ENCODE results near the gene ZNF358.
"Not testable (repeated sequence)": the region's sequence is repeated elsewhere in the genome, so short reads cannot be mapped to it uniquely, and the experiment has no call there.

ZNF358 gene

DNA sequence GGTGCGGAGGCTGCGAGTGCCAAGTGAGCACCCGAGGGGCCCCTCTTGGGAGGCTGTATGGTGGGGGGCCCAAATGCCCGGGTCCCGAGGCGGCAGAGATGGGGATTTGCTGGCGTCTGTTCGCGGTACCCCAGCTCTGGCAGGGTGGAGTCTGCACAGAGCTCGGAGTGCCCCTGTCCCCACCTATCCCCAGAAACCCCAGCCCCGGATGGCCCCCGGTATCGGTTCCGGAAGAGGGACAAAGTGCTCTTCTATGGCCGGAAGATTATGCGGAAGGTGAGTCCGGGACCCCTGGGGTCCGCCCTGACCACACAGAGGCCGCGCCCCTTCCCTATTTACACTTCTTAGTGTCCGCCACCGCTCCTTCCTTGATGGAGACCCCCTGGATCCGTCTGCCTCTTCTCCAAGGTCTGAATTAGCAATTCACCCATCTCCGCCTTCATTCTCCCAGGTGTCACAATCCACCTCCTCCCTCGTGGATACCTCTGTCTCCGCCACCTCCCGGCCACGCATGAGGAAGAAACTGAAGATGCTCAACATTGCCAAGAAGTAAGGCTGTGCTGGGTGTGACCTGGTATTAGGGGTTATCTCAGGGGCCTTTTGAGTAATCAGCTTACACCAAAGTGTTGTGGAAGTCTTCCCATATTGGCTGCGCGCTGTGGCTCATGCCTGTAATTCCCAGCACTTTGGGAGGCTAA lies 20.2 kb downstream of the ZNF358 start:
- no peak for DNase-seq (ENCODE audit: low read depth in 2 of 2)

DNA sequence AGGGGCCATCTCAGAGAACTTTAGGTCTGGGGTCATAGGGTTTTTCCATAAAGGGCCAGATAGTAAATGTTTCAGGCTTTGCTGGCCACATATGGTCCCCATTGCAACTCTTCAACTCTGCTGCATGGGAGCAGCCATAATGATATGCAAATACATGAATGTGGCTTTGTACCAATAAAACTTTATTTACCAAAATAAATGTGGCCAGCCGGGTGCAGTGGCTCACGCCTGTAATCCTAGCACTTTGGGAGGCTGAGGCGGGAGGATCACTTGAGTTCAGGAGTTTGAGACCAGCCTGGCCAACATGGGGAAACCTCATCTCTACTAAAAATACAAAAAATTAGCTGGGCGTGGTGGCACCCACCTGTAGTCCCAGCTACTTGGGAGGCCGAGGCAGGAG lies 23.1 kb downstream of the ZNF358 start:
- DNase-seq (ENCODE audit: low read depth in 2 of 2), result not testable (repeated sequence)

DNA sequence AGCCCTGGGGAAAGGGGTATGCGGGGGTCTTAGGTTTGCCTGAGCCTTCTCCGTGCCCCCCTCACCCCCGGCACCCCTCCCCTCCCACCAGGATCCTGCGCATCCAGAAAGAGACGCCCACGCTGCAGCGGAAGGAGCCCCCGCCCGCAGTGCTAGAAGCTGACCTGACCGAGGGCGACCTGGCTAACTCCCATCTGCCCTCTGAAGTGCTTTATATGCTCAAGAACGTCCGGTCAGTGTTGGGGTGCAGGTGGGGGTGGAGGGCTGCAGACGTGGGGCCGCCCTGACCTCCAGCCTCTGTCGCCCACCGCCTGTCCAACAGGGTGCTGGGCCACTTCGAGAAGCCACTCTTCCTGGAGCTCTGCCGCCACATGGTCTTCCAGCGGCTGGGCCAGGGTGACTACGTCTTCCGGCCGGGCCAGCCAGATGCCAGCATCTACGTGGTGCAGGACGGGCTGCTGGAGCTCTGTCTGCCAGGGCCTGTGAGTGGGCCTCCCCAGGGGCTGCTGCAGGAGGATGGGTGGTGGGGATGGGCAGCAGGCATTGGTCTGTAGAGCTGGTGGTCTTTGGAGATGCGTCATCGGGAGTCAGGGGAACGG lies 24.0 kb downstream of the ZNF358 start:
- DNase-seq (ENCODE audit: low read depth in 2 of 2), result no peak

DNA sequence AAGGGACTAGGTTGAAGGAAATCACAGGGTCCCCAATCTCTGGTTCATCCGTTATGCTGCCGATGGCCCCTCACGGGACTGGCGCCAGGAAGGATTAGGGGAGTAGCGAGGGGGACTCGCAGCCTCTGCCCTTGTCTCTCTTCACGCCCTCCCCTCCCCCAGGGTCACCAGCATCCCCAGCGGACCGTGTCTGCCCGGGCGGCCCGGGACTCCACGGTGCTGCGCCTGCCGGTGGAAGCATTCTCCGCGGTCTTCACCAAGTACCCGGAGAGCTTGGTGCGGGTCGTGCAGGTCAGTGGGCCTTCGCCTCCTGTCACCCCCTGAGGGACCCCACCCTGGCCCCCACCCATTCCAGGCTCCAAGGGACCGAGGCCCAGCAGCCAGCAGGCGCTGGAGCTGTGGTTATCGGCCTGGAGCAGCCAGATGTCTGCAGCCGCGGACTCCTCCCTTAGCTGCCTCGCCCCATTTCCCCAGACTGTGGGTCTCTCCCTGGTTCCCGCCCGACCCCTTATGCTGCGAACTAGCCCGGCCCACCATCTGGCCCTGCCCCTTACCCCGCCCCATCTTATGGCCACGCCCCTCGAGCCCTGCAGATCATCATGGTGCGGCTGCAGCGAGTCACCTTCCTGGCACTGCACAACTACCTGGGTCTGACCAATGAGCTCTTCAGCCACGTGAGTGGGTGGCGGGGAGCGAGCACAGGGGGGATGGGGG lies 25.0 kb downstream of the ZNF358 start:
- DNase-seq (ENCODE audit: low read depth in 2 of 2), result no peak

DNA sequence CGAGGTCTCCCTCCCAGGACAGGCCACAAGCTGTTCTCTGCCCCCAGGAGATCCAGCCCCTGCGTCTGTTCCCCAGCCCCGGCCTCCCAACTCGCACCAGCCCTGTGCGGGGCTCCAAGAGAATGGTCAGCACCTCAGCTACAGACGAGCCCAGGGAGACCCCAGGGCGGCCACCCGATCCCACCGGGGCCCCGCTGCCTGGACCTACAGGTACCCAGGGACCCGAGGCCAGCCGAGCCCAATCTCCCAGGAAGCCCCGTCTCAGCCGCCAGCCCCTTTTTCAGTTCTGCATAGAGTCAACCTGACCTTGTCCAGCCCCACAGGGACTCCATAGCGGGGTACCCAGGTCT lies 25.5 kb downstream of the ZNF358 start:
- DNase-seq (ENCODE audit: low read depth in 2 of 2), result no peak

DNA sequence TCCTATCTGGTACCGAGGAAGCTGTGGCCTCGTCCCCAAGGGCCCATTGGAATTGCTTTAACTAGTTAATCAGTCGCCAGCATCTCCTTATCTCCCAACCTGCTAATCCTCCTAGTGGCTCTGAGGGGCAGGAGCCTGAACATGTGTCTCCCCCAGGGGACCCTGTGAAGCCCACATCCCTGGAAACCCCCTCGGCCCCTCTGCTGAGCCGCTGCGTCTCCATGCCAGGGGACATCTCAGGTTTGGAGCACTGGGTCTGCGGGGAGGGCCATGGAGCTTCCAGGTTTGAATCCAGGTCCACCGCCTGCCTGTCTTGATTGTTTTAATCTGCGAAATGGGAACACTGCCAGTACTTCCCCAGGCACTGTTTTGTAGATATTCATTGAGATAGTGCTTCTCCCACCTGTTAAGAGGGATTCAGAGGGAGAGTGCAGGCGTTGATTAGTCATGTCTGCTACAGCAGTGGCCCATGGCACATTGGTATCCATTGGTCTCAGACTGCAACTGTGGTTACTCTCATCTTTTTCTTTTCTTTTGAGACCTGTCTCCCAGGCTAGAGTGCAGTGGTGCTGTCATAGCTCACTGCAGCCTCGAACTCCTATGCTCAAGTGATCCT lies 26.0 kb downstream of the ZNF358 start:
- no peak for DNase-seq (ENCODE audit: low read depth in 2 of 2)

DNA sequence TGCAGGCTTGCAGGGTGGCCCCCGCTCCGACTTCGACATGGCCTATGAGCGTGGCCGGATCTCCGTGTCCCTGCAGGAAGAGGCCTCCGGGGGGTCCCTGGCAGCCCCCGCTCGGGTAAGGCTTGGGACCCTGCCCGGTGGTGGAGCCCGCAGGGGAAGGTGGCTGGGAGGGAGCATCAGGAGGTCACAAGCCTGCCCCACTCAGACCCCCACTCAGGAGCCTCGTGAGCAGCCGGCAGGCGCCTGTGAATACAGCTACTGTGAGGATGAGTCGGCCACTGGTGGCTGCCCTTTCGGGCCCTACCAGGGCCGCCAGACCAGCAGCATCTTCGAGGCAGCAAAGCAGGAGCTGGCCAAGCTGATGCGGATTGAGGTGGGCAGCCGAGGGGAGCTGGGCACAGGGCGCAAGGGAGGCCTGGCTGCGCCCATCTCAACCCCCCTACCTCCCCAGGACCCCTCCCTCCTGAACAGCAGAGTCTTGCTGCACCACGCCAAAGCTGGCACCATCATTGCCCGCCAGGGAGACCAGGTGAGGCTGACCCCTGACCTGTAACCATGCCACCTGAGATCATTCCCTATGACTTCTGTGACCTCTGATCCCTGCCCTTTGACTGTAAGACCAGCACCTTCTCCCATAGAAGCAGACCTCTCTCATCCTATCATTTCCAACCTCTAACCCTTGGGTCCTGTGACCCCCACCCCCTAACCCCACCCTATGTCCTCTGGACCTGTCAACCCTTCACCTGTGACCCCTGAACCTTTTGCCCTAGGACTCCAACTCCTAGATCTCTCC lies 26.8 kb downstream of the ZNF358 start:
- DNase-seq (ENCODE audit: low read depth in 2 of 2), result no peak

DNA sequence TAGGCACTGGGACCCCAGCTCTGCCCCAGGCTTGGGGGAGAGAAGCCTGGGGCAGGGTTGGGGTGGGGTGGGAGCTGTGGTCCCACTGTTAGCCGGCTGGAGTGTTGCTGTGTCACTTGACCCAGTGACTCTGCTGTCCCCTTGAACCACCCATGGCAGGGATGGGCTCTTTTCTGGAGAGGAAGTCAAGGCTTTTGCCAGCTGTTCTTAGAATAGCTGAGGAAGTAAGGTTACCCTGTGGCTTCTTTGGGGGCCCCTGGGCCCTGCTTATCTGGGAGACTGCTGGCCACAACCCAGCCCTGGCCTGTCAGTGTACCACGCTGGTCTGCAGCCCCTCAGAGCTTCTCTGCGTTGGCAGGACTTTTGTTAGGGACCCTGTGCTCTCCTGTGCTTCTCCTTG lies 28.7 kb downstream of the ZNF358 start:
- no peak for DNase-seq (ENCODE audit: low read depth in 2 of 2)

DNA sequence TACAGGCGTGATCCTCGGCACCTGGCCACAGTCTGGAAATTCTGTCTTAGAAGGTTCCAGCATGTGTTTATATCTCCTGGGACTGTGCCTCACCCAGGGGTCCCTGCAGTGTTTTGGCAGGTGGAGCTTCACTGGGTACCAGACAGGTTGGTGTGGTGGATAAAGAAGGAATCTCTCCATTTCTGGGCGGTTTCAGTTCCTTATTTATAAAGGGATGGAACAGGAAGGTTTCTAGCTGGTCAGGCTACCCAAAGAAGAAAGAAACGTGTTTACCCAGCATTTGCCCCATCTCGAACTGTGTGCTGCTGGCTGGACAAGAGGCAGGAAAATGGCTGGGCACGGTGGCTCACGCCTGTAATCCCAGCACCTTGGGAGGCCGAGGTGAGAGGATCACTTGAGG lies 29.4 kb downstream of the ZNF358 start:
- no peak for DNase-seq (ENCODE audit: low read depth in 2 of 2)

DNA sequence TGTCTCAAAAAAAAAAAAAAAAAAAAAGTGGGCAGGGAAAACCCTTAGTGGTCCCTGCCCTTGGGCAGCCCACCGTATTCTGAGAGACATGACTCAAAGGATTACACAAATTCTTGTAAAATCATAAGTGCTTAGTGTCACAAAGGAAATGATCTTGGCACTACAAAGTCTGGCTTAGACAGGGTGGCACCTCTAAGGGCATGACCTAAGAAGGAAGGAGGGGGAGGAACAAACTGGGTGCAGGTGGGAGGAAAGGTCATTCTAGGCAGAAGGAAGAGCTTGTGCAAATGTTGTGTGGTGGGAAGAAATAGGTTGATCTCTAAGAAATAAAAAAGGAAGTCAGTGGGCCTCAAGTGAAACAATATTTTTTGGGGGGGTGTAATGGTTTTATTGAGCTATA lies 30.0 kb downstream of the ZNF358 start:
- DNase-seq (ENCODE audit: low read depth in 2 of 2), result no peak

DNA sequence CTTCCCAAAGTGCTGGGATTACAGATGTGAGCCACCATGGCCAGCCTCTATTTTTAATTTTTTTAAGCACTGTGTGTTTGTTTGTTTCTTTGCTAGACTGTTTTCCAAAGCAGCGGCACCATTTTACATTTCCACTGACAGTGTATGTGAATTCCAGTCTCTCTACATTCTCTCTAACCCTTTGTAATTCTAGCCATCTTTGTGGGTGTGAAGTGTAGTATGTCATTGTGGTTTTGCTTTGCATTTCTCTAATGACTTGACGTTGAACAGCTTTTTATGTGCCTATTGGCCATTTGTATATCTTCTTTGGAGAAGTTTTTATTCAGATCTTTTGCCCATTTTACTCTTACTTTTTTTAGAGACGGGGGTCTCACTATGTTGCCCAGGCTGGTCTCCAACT lies 31.3 kb downstream of the ZNF358 start:
- DNase-seq (ENCODE audit: low read depth in 2 of 2), result no peak

DNA sequence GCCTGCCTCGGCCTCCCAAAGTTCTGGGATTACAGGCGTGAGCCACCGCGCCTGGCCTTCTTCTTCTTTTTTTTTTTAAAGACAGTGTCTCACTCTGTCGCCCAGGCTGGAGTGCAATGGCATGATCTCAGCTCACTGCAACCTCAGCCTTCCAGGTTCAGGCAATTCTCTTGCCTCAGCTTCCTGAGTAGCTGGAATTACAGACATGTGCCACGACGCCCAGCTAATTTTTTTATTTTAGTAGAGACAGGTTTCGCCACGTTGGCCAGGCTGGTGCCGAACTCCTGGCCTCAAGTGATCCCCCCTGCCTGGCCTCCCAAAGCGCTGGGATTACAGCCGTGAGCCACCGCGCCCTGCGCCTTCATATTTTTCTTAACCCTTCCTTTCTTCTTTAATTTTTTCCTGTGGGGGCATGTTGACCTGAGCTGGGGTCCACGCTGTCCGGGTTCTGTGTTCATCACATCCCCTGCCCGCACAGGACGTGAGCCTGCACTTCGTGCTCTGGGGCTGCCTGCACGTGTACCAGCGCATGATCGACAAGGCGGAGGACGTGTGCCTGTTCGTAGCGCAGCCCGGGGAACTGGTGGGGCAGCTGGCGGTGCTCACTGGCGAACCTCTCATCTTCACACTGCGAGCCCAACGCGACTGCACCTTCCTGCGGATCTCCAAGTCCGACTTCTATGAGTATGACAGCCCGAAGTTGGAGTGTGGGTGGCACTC lies 33.7 kb downstream of the ZNF358 start:
- DNase-seq (ENCODE audit: low read depth in 2 of 2), result no peak

DNA sequence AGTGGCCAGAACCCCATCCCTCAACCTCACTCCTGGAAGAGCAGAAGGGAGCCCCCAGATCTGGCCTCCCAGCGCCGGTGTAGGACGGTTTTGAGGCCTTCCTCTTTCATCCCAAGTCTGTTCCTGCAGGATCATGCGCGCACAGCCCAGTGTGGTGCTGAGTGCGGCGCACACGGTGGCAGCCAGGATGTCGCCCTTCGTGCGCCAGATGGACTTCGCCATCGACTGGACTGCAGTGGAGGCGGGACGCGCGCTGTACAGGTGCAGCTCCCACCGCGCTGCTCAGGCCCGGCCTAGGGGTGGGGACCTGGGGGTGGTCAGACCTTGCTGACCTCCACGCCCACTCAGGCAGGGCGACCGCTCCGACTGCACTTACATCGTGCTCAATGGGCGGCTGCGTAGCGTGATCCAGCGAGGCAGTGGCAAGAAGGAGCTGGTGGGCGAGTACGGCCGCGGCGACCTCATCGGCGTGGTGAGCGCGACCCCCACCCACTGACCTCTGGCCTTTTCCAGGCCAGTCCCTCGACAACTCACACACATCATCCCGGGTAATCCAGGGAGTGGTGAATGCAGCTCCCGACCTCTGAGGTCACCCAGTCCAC lies 34.4 kb downstream of the ZNF358 start:
- no peak for DNase-seq (ENCODE audit: low read depth in 2 of 2)

DNA sequence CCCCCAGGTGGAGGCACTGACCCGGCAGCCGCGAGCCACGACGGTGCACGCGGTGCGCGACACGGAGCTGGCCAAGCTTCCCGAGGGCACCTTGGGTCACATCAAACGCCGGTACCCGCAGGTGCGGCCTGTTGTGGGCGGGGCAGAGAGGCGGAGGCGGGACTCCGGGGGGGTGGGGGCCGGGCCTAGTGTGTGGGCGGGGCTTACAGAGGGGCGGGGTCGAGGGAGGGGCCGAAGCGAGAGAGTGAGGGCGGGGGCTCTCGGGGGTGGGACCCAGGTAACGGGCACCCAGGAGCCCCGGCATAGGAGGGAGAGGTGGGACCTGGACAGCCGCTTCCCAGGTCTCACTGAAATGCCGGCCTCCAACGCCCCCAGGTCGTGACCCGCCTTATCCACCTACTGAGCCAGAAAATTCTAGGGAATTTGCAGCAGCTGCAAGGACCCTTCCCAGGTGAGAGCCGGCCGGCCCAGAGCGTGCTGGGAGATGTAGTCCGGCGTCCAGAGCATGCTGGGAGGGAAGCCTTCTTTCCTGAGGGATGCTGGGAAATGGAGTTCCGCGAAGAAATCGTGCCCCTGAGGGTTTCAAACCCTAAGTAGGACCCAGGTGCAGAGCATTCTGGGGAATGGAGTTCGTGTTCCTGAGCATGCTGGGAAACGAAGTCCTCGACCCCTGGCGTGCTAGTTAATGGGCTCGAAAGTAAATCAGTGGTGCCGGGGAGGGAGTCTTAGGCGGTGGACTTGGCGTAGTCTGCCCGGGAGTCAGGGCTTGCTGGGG lies 35.3 kb downstream of the ZNF358 start:
- DNase-seq (ENCODE audit: low read depth in 2 of 2), result no peak

DNA sequence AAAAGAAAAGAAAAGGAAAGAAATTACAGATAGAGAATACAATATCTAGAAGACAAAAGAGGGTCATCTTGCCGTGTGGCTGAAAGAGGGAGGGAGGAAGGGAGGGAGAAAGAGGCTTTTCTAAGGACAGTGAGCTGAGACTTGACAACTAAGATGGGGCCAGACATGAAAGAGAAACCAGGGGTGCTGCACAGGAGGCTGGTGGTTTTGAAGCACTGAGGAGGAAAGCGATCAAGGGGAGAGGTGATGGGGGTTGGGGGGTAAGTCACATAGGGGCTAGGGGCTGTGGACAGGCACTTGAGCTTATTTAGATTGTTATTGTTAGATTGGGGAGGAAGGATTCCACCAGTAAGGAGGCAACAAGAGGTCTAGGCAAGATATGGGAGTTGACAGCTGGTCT lies 36.9 kb downstream of the ZNF358 start:
- DNase-seq (ENCODE audit: low read depth in 2 of 2), result no peak

DNA sequence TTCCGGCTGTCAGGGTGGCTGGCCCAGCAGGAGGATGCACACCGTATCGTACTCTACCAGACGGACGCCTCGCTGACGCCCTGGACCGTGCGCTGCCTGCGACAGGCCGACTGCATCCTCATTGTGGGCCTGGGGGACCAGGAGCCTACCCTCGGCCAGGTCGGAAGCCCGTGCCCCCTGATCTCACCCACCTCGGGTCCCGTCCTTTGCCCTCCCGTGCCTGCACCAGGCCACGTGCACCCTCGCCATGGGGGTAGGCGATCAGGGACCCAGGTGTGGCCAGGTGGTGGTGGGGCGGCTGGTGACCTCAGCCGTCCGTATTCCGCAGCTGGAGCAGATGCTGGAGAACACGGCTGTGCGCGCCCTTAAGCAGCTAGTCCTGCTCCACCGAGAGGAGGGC lies 38.7 kb downstream of the ZNF358 start:
- no peak for DNase-seq (ENCODE audit: low read depth in 2 of 2)

DNA sequence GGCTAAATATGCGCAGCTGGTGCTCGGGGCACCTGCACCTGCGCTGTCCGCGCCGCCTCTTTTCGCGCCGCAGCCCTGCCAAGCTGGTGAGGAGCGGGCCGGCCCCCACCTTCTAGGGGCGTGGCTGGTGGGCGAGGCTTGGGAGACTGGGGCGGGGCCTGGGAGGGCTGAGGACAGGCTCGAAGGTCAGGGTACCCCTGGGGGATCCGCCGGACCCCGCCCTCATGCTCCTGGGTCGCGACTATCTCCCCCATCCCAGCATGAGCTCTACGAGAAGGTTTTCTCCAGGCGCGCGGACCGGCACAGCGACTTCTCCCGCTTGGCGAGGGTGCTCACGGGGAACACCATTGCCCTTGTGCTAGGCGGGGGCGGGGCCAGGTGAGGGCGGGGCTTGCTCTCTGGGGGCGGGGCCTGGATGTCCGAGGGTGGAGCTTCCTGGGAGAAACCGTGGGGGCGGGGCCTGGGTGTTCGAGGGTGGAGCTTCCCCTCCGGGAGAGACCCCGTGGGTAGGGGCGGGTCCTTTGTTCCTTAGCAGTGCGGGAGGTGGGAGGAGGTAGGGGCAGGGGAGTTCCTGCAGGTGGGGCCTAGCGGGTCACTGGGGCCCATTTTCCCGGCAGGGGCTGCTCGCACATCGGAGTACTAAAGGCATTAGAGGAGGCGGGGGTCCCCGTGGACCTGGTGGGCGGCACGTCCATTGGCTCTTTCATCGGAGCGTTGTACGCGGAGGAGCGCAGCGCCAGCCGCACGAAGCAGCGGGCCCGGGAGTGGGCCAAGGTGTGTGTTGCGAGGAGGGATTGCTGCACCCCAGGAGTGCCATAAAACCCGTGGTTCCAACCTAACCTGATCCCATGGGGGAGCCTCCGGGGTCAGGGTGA lies 39.3 kb downstream of the ZNF358 start:
- DNase-seq (ENCODE audit: low read depth in 2 of 2), result no peak

DNA sequence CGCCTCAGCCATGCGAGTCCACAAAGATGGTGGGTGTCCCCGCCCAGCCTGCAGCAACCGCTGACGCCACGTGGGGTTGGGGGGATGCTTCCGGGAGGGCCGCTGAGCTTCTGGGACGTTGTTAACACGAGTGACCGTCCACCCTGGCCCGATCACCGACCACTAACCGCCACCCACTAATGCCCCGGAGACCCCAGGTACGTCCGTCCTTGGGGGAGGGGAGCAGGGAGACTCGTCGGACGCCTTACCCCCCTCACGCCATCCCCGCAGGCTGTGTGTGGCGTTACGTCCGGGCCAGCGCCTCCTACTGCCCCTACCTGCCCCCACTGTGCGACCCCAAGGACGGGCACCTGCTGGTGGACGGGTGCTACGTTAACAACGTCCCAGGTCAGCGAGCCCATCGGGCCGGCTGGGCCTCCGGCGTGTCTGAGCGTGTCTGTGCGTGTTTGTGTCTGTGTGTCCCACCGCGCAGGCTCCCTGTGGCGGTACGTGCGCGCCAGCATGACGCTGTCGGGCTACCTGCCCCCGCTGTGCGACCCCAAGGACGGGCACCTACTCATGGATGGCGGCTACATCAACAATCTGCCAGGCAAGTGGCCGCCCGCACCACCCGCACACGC lies 40.9 kb downstream of the ZNF358 start:
- DNase-seq (ENCODE audit: low read depth in 2 of 2), result no peak

DNA sequence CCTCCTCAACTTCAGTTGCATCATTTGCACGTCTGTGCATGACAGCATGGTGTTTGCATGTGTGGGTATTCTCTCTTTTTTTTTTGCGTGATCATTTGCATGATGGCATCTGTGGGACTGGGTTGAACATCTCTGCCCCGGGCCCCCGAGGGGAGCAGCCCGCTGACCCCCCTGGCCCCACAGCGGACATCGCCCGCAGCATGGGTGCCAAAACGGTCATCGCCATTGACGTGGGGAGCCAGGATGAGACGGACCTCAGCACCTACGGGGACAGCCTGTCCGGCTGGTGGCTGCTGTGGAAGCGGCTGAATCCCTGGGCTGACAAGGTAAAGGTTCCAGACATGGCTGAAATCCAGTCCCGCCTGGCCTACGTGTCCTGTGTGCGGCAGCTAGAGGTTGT lies 42.8 kb downstream of the ZNF358 start:
- no peak for DNase-seq (ENCODE audit: low read depth in 2 of 2)

Measured in stimulated activated CD4-positive, alpha-beta T cell treated with anti-CD3 and anti-CD28 coated beads, Interleukin-1b, Interleukin-23, amount 100 ng/mL, for 4 hours (primary cell).